HCT116 (cell line): ENCODE measurements around the gene AURKAIP1. TPM values are rescaled to one million over a fixed set of nuclear protein-coding genes. Genes with fewer than 3 reads are reported as not detected.

ENCODE experiments used
- ATAC-seq: fragments of 200-7000 bp; cut with Tn5 transposase; 2 replicates; pipeline ENCODE4 v1.9.1; 2020; ENCODE audit warnings: mild to moderate bottlenecking, moderate library complexity
- BruUV-seq: library from RNA; stranded (reverse); fragments of 400-500 nt; replicated peaks from 2 replicates; lab custom pipeline; 2021; lab: Mats Ljungman, UMichigan
- CTCF ChIA-PET: fragments of 300-600 bp; sonication (Branson Sonifier 250); formaldehyde crosslinking; loops from one replicate; lab custom pipeline; 2021; ENCODE audit warnings: antibody characterized with exemption; lab: Charles Lee
- POLR2A ChIA-PET: fragments of 300-600, 350-600 bp; sonication (Branson Sonifier 250); formaldehyde crosslinking; loops from one replicate; lab custom pipeline; 2021; ENCODE audit warnings: antibody characterized with exemption; lab: Charles Lee
- RAD21 ChIA-PET, 2 experiments: fragments of 300-600 bp; sonication (Branson Sonifier 250); formaldehyde crosslinking; loops; one replicate each; lab custom pipeline; 2023; ENCODE audit warnings: low total read pairs in 2 of 2; ENCODE audit not compliant: uncharacterized antibody in 2 of 2, unreplicated experiment in 2 of 2, low non-redundant PET in 1 of 2; lab: Charles Lee
- DNase-seq: peaks from one replicate; pipeline ENCODE4 v3.0.0-alpha.2; 2010; ENCODE audit warnings: low read depth, low spot score
- H2AFZ ChIP-seq: fragments of 200-600 bp; shearing (Covaris generic), sonication (generic); 2 replicates; pipeline ENCODE4 v1.6.1; 2017; ENCODE audit warnings: low read depth, mixed run types, mixed read lengths, antibody characterized with exemption, low read length; ENCODE audit not compliant: poor library complexity, severe bottlenecking
- H3K27ac ChIP-seq: 2 replicates; pipeline ENCODE4 v1.5.1; 2012; ENCODE audit warnings: low read depth, low read length
- H3K27me3 ChIP-seq: fragments of 200-600 bp; sonication (generic); 2 replicates; pipeline ENCODE4 v1.6.1; 2016; ENCODE audit warnings: mixed run types, low read length, mixed read lengths; ENCODE audit not compliant: insufficient read depth
- H3K36me3 ChIP-seq, 2 experiments: fragments of 200-500 bp in 1 of 2; fragments of 200-600 bp in 1 of 2; sonication (Bioruptor generic) in 1 of 2; sonication (generic) in 1 of 2; 2 replicates each; pipeline versions ENCODE4 v1.5.1 to v1.6.1; 2014 to 2016; ENCODE audit warnings: low read length in 2 of 2, inconsistent platforms in 1 of 2, mixed read lengths in 1 of 2, mixed run types in 1 of 2; ENCODE audit not compliant: insufficient read depth in 2 of 2, control insufficient read depth in 1 of 2
- H3K4me1 ChIP-seq, 2 experiments: fragments of 200-600 bp in 1 of 2; sonication (generic) in 1 of 2; 2 replicates each; pipeline versions ENCODE4 v1.5.1 to v1.6.1; 2012 to 2017; ENCODE audit warnings: low read length in 2 of 2, inconsistent platforms in 1 of 2, mild to moderate bottlenecking in 1 of 2, mixed read lengths in 1 of 2, mixed run types in 1 of 2, moderate library complexity in 1 of 2; ENCODE audit not compliant: insufficient read depth in 2 of 2, control insufficient read depth in 1 of 2
- H3K4me2 ChIP-seq: fragments of 200-600 bp; sonication (generic); 2 replicates; pipeline ENCODE4 v1.6.1; 2017; ENCODE audit warnings: mixed run types, low read length, mixed read lengths
- H3K4me3 ChIP-seq, 2 experiments: fragments of 200-600 bp in 1 of 2; sonication (generic) in 1 of 2; replicated peaks in 1 of 2; 2 replicates each; pipeline ENCODE4 v1.5.1; 2011 to 2016; ENCODE audit warnings: low read length in 2 of 2, control low read depth in 1 of 2, low read depth in 1 of 2, mild to moderate bottlenecking in 1 of 2, mixed read lengths in 1 of 2, mixed run types in 1 of 2
- H3K79me2 ChIP-seq: fragments of 200-600 bp; sonication (generic); 2 replicates; pipeline ENCODE4 v1.6.1; 2017; ENCODE audit warnings: mild to moderate bottlenecking, mixed run types, low read length, moderate library complexity, mixed read lengths; ENCODE audit not compliant: insufficient read depth
- H3K9ac ChIP-seq: fragments of 200-600 bp; sonication (generic); 2 replicates; pipeline ENCODE4 v1.6.1; 2016; ENCODE audit warnings: low read length, mixed read lengths
- H3K9me2 ChIP-seq: fragments of 200-600 bp; sonication (generic), shearing (Covaris generic); 2 replicates; pipeline ENCODE4 v1.6.1; 2017; ENCODE audit warnings: mixed run types, mild to moderate bottlenecking, moderate library complexity; ENCODE audit not compliant: insufficient read depth
- H3K9me3 ChIP-seq, 2 experiments: fragments of 200-500 bp in 1 of 2; fragments of 200-600 bp in 1 of 2; sonication (Bioruptor generic) in 1 of 2; sonication (generic) in 1 of 2; 2 replicates each; pipeline ENCODE4 v1.6.1; 2014 to 2017; ENCODE audit warnings: low read length in 2 of 2, mixed read lengths in 2 of 2, inconsistent platforms in 1 of 2, low read depth in 1 of 2, mild to moderate bottlenecking in 1 of 2, mixed run types in 1 of 2, moderate library complexity in 1 of 2; ENCODE audit not compliant: control insufficient read depth in 1 of 2, insufficient read depth in 1 of 2
- H4K20me1 ChIP-seq: fragments of 200-600 bp; sonication (generic), shearing (Covaris generic); 2 replicates; pipeline ENCODE4 v1.6.1; 2017; ENCODE audit warnings: mixed run types, mild to moderate bottlenecking, moderate library complexity; ENCODE audit not compliant: insufficient read depth
- CBX3 ChIP-seq: IDR thresholded peaks from 2 replicates; pipeline ENCODE4 v1.6.1; 2012; ENCODE audit warnings: low read depth
- CEBPB ChIP-seq: IDR thresholded peaks from 2 replicates; pipeline ENCODE4 v1.6.1; 2012; ENCODE audit warnings: low read depth
- EZH2phosphoT487 ChIP-seq: fragments of 200-600 bp; IDR thresholded peaks from 2 replicates; pipeline ENCODE4 v1.6.1; 2018; ENCODE audit warnings: antibody characterized with exemption, borderline replicate concordance
- JUND ChIP-seq: IDR thresholded peaks from 2 replicates; pipeline ENCODE4 v1.6.1; 2012
- POLR2A ChIP-seq: IDR thresholded peaks from 2 replicates; pipeline ENCODE4 v1.7.0; 2011; ENCODE audit warnings: borderline replicate concordance; ENCODE audit not compliant: insufficient read depth, insufficient read length; ENCODE audit errors: extremely low read depth
- POLR2AphosphoS5 ChIP-seq: IDR thresholded peaks from 2 replicates; pipeline ENCODE4 v1.6.1; 2011; ENCODE audit warnings: mild to moderate bottlenecking, low read depth, low read length, moderate library complexity
- SP1 ChIP-seq: IDR thresholded peaks from 2 replicates; pipeline ENCODE4 v1.6.1; 2012; ENCODE audit warnings: low read depth
- TCF7L2 ChIP-seq: IDR thresholded peaks from 2 replicates; pipeline ENCODE4 v1.7.0; 2011; ENCODE audit warnings: borderline replicate concordance, inconsistent platforms; ENCODE audit not compliant: insufficient read depth, insufficient read length; ENCODE audit errors: extremely low read depth
- YY1 ChIP-seq: IDR thresholded peaks from 2 replicates; pipeline ENCODE4 v1.6.1; 2011; ENCODE audit warnings: low read length, low read depth, moderate library complexity, mild to moderate bottlenecking; ENCODE audit not compliant: insufficient replicate concordance; ENCODE audit errors: extremely low read depth
- ZFX ChIP-seq: fragments of 450-650 bp; IDR thresholded peaks from 2 replicates; pipeline ENCODE4 v1.6.1; 2017
- intact Hi-C: fragments of 100-400 bp; cut with micrococcal nuclease; formaldehyde crosslinking; loops from 2 replicates; pipeline ENCODE4 v1.10.0; 2022
- total RNA-seq: library from RNA; stranded (reverse); gene quantifications from one replicate; pipeline ENCODE4 v1.2.1, GENCODE V29; 2021; ENCODE audit not compliant: unreplicated experiment
- TF ChIP-seq, protein P1 (sequence below): IDR thresholded peaks from 2 replicates; pipeline ENCODE4 v1.6.1; 2011; ENCODE audit warnings: mild to moderate bottlenecking, low read length, moderate library complexity; ENCODE audit not compliant: insufficient replicate concordance; ENCODE audit errors: extremely low read depth
- TF ChIP-seq, protein P2 (sequence below): IDR thresholded peaks from 2 replicates; pipeline ENCODE4 v1.6.1; 2012
- TF ChIP-seq, protein P3 (sequence below): IDR thresholded peaks from 2 replicates; pipeline ENCODE4 v1.6.1; 2012

The AURKAIP1 gene
- total RNA-seq, 1 experiment from 2014 or later, result 200 TPM

- no peak for DNase-seq
- BruUV-seq, result no TSS peak
- Histone ChIP-seq H3K79me2 (no peaks in the 10 kb centered on the region), H3K4me1 (peaks cover 21 to 62% of the 10 kb centered on the region in 2 experiments), H3K9me2 (no peaks in the 10 kb centered on the region), H2AFZ (no peak overlapping the region), H3K4me3 (no peak overlapping the region), H4K20me1 (no peaks in the 10 kb centered on the region), H3K36me3 (no peaks in the 10 kb centered on the region), H3K27me3 (no peaks in the 10 kb centered on the region), H3K4me2 (peak overlapping the region; percentile 40)
- CTCF ChIA-PET, result no interaction called here
- intact Hi-C loops, result no loop called here
- TF ChIP-seq, protein P1, sequence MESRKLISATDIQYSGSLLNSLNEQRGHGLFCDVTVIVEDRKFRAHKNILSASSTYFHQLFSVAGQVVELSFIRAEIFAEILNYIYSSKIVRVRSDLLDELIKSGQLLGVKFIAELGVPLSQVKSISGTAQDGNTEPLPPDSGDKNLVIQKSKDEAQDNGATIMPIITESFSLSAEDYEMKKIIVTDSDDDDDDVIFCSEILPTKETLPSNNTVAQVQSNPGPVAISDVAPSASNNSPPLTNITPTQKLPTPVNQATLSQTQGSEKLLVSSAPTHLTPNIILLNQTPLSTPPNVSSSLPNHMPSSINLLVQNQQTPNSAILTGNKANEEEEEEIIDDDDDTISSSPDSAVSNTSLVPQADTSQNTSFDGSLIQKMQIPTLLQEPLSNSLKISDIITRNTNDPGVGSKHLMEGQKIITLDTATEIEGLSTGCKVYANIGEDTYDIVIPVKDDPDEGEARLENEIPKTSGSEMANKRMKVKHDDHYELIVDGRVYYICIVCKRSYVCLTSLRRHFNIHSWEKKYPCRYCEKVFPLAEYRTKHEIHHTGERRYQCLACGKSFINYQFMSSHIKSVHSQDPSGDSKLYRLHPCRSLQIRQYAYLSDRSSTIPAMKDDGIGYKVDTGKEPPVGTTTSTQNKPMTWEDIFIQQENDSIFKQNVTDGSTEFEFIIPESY, result no peak
- no peak for TF ChIP-seq POLR2AphosphoS5
- no peak for TF ChIP-seq CEBPB
- no peak for TF ChIP-seq EZH2phosphoT487
- no peak for TF ChIP-seq SP1
- TF ChIP-seq ZFX, result no peak
- no peak for TF ChIP-seq JUND
- TF ChIP-seq, protein P2, sequence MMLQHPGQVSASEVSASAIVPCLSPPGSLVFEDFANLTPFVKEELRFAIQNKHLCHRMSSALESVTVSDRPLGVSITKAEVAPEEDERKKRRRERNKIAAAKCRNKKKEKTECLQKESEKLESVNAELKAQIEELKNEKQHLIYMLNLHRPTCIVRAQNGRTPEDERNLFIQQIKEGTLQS, result no peak
- TF ChIP-seq, protein P3, sequence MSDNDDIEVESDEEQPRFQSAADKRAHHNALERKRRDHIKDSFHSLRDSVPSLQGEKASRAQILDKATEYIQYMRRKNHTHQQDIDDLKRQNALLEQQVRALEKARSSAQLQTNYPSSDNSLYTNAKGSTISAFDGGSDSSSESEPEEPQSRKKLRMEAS, result no peak
- TF ChIP-seq CBX3, result no peak
- no peak for TF ChIP-seq TCF7L2
- no peak for TF ChIP-seq YY1
- no peak for TF ChIP-seq POLR2A
- TF ChIP-seq, all 23 proteins: peak for 0
- RAD21 ChIA-PET, result no interaction called here
- Histone ChIP-seq H3K9ac (no peak overlapping the region), H3K9me3 (no peaks in the 10 kb centered on the region), H3K27ac (no peak overlapping the region)
- POLR2A ChIA-PET, result no interaction called here
- ATAC-seq, result peak; percentile 18; the same call in 1 of the 2 replicates
Measured at GRCh38 chr1:1355416-1355815, 19.6 kb downstream of the AURKAIP1 start.
